Measurements from ENCODE around the gene NPRL2. TPM values are rescaled to one million over a fixed set of nuclear protein-coding genes. Genes with fewer than 3 reads are reported as not detected.

NPRL2 gene
- total and polyA plus RNA-seq, 8 donors, result 16.1 to 33.3 (median 27.1) TPM

- peak; percentile 0 for ATAC-seq
- no peak for DNase-seq
- H3K27me3 ChIP-seq, result no peaks in the 10 kb centered on the region
- H3K27ac ChIP-seq, result no peak overlapping the region
- intact Hi-C loops (cut with DNase I), result no loop called here
- peaks cover 0 to 20% of the 10 kb centered on the region in 2 donors for H3K36me3 ChIP-seq
- no peak for TF ChIP-seq CTCF (IDR thresholded peaks at IDR 0.05)
- H3K4me1 ChIP-seq, result peaks cover 31 to 43% of the 10 kb centered on the region in 2 donors
- no peaks in the 10 kb centered on the region for H3K9me3 ChIP-seq
- H3K4me3 ChIP-seq, result peak overlapping the region in 1 of 2 donors; percentile 74
Measured at GRCh38 chr3:50359760-50360110, 9.2 kb upstream of the NPRL2 start.

- DNase-seq (peak; percentile 95 to 99 (median 98)), ATAC-seq (peak; percentile 97)
- intact Hi-C loops (cut with DNase I), result no loop called here
- Histone ChIP-seq H3K4me1 (peaks cover 31 to 41% of the 10 kb centered on the region in 2 donors), H3K4me3 (peak within 1 kb of the TSS; percentile 74 to 92), H3K36me3 (peaks cover 4 to 26% of the 10 kb centered on the region in 2 donors), H3K27me3 (no peaks in the 10 kb centered on the region), H3K27ac (peak within 1 kb of the TSS; percentile 82 to 84), H3K9me3 (no peaks in the 10 kb centered on the region)
- TF ChIP-seq CTCF (IDR thresholded peaks at IDR 0.05), result no peak
Measured at GRCh38 chr3:50358911-50359759, 8.6 kb upstream of the NPRL2 start, which contains the start of gene TMEM115. TSS of gene TMEM115 (minus strand) at chr3:50359521. CDS start at chr3:50359063, 458 bp downstream.

- H3K4me1 ChIP-seq, result peaks cover 31 to 48% of the 10 kb centered on the region in 2 donors
- no peaks in the 10 kb centered on the region for H3K27me3 ChIP-seq
- no peak for ATAC-seq
- TF ChIP-seq CTCF (IDR thresholded peaks at IDR 0.05), result no peak
- peak in 1 of 4 donors; percentile 80 for DNase-seq
- intact Hi-C loops (cut with DNase I), result no loop called here
- H3K36me3 ChIP-seq, result peaks cover 4 to 33% of the 10 kb centered on the region in 2 donors
- H3K9me3 ChIP-seq, result no peaks in the 10 kb centered on the region
- peak overlapping the region; percentile 82 to 84 for H3K27ac ChIP-seq
- peak overlapping the region; percentile 74 to 92 for H3K4me3 ChIP-seq
Measured at GRCh38 chr3:50358355-50358910, 7.9 kb upstream of the NPRL2 start.

- Histone ChIP-seq H3K36me3 (peaks cover 4 to 42% of the 10 kb centered on the region in 2 donors), H3K27ac (peak overlapping the region in 1 of 2 donors; percentile 18), H3K4me1 (peaks cover 31 to 57% of the 10 kb centered on the region in 2 donors), H3K27me3 (no peaks in the 10 kb centered on the region), H3K4me3 (peak overlapping the region in 1 of 2 donors; percentile 74), H3K9me3 (no peaks in the 10 kb centered on the region)
- DNase-seq, result no peak
- ATAC-seq, result no peak
- intact Hi-C loops (cut with DNase I), result no loop called here
- no peak for TF ChIP-seq CTCF (IDR thresholded peaks at IDR 0.05)
Measured at GRCh38 chr3:50357481-50357880, 6.9 kb upstream of the NPRL2 start.

- ATAC-seq (peak; percentile 13), DNase-seq (peak in 1 of 4 donors; percentile 57)
- intact Hi-C loops (cut with DNase I), result no loop called here
- Histone ChIP-seq H3K9me3 (no peaks in the 10 kb centered on the region), H3K4me1 (peaks cover 33 to 65% of the 10 kb centered on the region in 2 donors), H3K4me3 (peak overlapping the region in 1 of 2 donors; percentile 74), H3K36me3 (peaks cover 4 to 42% of the 10 kb centered on the region in 2 donors), H3K27ac (peak overlapping the region in 1 of 2 donors; percentile 18), H3K27me3 (no peaks in the 10 kb centered on the region)
- TF ChIP-seq CTCF (IDR thresholded peaks at IDR 0.05), result no peak
Measured at GRCh38 chr3:50356553-50356952, 6.0 kb upstream of the NPRL2 start.

Measured in left lung (tissue), 10 donors.